ENCODE results near the gene KXD1.
"Not testable (repeated sequence)": the region's sequence is repeated elsewhere in the genome, so short reads cannot be mapped to it uniquely, and the experiment has no call there.

Gene KXD1

GRCh38 chr19:18580311-18580710 is 22.6 kb downstream of the KXD1 start:
- no peak for DNase-seq (ENCODE audit: low read depth)

GRCh38 chr19:18586306-18586705 is 28.6 kb downstream of the KXD1 start:
- no peak for DNase-seq (ENCODE audit: low read depth)

GRCh38 chr19:18587561-18587960 is 29.9 kb downstream of the KXD1 start:
- no peak for DNase-seq (ENCODE audit: low read depth)

- no peak for DNase-seq (ENCODE audit: low read depth)
These were observed 30.4 kb downstream of the KXD1 start for GRCh38 chr19:18587962-18588610.

GRCh38 chr19:18588611-18589379 is 31.1 kb downstream of the KXD1 start, which contains the start of gene REX1BD:
TSS of gene REX1BD (plus strand) at chr19:18588798. CDS start at chr19:18588802, 4 bp downstream.
- DNase-seq (ENCODE audit: low read depth), result peak; percentile 57

- peak; percentile 50 for DNase-seq (ENCODE audit: low read depth)
These were observed 32.0 kb downstream of the KXD1 start for GRCh38 chr19:18589380-18590272.

GRCh38 chr19:18590273-18591272 is 32.9 kb downstream of the KXD1 start:
- peak; percentile 83 for DNase-seq (ENCODE audit: low read depth)

GRCh38 chr19:18591735-18592385 is 34.2 kb downstream of the KXD1 start:
- DNase-seq (ENCODE audit: low read depth), result no peak

GRCh38 chr19:18592732-18593131 is 35.1 kb downstream of the KXD1 start:
- DNase-seq (ENCODE audit: low read depth), result not testable (repeated sequence)

GRCh38 chr19:18593367-18594095 is 35.9 kb downstream of the KXD1 start:
- DNase-seq (ENCODE audit: low read depth), result no peak

GRCh38 chr19:18594096-18594823 is 36.6 kb downstream of the KXD1 start:
- peak; percentile 70 for DNase-seq (ENCODE audit: low read depth)

- no peak for DNase-seq (ENCODE audit: low read depth)
These were observed 37.2 kb downstream of the KXD1 start for GRCh38 chr19:18594824-18595373.

- no peak for DNase-seq (ENCODE audit: low read depth)
These were observed 37.8 kb downstream of the KXD1 start for GRCh38 chr19:18595475-18595874.

GRCh38 chr19:18596752-18597157 is 39.1 kb downstream of the KXD1 start:
- peak; percentile 35 for DNase-seq (ENCODE audit: low read depth)

- no peak for DNase-seq (ENCODE audit: low read depth)
These were observed 40.4 kb downstream of the KXD1 start for GRCh38 chr19:18597809-18598660.

GRCh38 chr19:18599485-18599884 is 41.8 kb downstream of the KXD1 start:
- DNase-seq (ENCODE audit: low read depth), result no peak

GRCh38 chr19:18600692-18601397 is 43.2 kb downstream of the KXD1 start:
- DNase-seq (ENCODE audit: low read depth), result not testable (repeated sequence)

Data from amniotic epithelial cell (primary cell).